Endometrial microvascular endothelial cells (primary cell): Measurements from ENCODE around the gene GAK. TPM values are rescaled to one million over a fixed set of nuclear protein-coding genes. Genes with fewer than 3 reads are reported as not detected.
"Not testable (repeated sequence)": the region's sequence is repeated elsewhere in the genome, so short reads cannot be mapped to it uniquely, and the experiment has no call there.

Experiments
- in situ Hi-C: cut with HindIII; loops from 2 replicates; pipeline ENCODE4 v1.10.0; 2017; ENCODE audit warnings: low sequenced_read_pairs, low pct_unique_long_range_greater_than_20kb; ENCODE audit errors: inconsistent ontology term
- total RNA-seq: library from RNA; depleted of rRNA; stranded (reverse); fragments of >200 nt; gene quantifications from one replicate; pipeline ENCODE4 v1.2.3, GENCODE V29; 2015; ENCODE audit errors: inconsistent ontology term

The GAK gene
- total RNA-seq, 1 donor from 2014 or later = 79.9 TPM

DNA sequence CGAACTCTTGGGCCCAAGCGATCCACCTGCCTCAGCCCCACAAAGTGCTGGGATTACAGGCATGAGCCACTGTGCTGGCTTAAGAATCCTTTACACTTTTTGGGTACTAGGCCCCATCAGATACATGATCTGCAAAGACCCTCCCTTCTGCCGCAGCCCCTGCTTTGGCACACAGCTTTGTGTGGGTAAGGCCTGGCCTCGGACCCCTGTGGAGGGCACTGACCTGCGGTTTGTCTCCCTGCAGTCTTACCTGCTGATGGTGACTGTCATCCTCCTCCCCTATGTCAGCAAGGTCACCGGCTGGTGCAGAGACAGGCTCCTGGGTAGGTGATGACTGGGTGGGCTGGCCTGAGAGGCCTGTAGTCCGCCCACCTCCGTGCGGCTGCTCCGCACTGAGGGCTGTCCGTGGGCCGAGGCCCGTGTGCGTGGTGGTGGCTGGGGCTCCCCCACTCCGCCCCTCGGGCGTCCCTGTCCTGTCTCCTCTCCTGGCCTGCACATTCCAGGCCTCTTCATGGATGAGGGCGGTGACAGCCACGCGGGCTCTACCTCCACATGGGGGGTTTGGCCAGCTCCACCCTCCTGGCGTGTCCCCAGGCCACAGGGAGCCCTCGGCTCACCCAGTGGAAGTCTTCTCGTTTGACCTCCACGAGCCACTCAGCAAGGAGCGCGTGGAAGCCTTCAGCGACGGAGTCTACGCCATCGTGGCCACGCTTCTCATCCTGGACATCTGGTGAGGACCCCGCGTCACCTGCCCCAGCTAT is 23.2 kb upstream of the GAK start:
- in situ Hi-C loops = no loop called here

DNA sequence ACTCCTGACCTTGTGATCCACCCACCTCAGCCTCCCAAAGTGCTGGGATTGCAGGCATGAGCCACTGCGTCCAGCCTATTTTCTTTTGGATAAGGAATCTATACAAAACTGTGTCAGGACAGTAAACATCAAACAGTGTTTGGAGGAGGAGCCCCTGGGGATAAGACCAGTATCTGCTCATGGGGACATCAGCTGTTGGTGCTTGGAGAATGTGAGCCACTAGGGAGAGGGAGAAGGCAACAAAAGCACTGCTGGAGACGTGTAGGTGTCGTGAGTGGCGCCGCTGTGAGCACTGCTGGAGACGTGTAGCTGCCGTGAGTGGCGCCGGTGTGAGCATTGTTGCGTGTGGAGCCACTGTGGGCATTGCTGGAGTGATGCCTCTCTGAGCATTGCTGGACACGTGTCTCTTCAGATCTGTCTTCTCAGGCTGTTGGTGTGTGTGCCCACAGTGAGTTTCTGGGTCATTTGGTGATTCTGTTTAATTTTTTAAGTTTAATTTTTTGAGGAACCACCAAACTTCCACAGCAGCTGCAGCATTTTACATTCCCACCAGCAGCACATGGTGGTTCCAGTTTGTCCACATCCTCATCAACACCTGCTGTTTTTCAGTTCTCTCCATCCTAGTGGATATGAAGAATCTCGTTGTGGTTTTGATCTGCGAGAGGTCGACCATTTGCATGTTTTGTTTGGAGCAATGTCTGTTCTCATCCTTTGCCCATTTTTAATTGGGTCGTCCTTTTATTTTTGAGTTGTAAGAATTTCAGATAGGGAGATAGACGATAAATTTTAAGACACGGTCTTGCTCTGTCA is 22.3 kb upstream of the GAK start:
- in situ Hi-C loops = no loop called here

DNA sequence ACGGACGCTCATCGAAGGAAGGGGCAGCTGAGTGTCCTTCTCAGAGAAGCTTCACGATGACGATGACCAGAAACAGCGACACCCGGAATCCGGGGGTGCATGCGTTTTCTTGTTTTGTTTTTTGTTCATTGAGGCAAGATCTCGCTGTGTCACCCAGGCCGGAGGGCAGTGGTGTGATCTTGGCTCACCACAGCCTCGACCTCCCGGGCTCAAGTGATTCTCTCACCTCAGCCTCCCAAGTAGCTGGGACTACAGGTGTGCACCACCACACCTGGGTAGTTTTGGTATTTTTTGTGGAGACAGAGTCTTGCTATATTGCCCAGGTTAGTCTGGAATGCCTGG is 21.4 kb upstream of the GAK start:
- in situ Hi-C loops = no loop called here

DNA sequence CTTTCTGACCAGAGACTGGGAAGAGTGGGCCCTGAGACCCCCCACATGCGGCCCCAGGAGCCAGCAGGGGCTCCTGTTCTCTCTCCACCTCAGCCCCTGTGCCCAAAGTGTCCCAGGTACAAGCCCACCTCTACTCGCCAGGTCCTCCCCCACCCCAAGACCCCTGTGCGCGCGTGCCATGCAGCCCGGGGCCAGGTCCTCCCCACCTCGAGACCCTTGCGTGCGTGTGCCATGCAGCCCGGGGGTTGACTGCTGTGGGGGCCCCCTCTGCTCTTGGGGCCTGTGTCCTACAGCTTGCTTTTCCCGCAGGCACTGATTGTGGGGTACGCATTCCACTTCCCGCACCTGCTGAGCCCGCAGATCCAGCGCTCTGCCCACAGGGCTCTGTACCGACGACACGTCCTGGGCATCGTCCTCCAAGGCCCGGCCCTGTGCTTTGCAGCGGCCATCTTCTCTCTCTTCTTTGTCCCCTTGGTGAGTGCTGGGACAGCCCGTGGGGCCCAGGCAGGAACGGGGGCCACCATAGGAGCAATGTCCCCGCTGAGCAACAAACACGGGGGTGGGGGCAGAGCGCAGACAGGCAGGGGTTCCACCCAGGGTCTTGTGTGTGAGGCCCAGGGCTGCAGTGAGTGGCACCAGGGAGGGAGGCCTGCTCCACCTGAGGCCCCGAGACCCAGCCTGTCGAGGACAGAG is 20.9 kb upstream of the GAK start:
- in situ Hi-C loops = no loop called here

DNA sequence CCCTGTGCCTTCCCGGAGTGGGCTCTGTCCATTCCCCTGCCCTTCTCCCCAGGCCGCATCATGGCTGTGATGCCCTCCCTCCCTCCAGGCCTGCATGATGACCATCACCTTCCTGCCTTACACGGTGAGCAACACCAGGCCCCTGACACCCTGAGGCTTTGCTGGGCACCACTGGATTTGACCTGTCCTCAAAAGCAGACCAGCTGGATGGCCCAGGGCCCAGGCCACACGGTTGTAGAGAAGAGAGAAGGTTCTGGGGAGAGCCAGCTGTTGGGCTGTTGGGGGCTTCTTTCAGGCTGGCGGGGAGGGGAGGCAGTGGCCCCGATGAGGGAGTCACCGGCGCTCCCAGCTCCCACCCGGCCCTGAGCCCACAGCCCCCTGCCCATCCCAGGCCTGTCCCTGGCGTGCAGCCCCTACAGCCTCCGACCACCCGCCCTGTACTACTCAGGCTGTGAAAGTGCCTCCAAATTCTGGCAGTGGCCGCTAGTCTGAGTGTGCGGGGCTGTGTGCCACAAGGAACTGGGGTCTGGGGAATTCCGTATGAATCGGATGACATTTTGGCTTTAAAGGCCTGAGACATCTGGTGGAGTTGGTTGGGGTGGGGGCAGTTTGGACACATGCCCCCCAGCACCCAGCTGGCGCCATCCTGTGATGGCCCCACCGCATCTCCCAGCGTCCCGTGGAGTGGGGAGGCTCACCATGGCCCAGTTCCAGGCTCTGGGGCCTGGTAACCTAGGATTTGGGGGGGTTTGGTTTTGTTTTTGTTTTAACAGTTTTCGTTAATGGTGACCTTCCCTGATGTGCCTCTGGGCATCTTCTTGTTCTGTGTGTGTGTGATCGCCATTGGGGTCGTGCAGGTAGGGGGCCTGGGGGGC is 19.7 kb upstream of the GAK start:
- in situ Hi-C loops = no loop called here

DNA sequence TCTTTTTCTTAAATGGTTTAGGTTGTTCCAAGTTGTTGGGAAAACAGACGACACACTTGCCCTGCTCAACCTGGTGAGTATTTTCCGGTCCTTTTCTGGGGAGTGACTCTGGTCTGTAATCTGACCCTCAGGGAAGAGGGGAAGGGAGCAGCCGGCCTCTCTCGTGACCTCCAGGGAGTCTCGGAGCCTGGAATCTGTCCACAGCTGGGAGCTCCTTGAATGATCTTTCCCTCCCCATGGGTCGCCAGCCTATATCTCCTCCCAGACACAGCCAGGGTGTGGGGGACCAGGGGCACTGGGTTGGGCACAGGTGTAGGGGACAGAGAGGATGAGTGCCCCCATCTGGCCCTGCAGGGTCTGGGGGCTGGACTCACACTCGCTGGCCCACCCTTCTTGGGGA is 19.1 kb upstream of the GAK start:
- in situ Hi-C loops = no loop called here

DNA sequence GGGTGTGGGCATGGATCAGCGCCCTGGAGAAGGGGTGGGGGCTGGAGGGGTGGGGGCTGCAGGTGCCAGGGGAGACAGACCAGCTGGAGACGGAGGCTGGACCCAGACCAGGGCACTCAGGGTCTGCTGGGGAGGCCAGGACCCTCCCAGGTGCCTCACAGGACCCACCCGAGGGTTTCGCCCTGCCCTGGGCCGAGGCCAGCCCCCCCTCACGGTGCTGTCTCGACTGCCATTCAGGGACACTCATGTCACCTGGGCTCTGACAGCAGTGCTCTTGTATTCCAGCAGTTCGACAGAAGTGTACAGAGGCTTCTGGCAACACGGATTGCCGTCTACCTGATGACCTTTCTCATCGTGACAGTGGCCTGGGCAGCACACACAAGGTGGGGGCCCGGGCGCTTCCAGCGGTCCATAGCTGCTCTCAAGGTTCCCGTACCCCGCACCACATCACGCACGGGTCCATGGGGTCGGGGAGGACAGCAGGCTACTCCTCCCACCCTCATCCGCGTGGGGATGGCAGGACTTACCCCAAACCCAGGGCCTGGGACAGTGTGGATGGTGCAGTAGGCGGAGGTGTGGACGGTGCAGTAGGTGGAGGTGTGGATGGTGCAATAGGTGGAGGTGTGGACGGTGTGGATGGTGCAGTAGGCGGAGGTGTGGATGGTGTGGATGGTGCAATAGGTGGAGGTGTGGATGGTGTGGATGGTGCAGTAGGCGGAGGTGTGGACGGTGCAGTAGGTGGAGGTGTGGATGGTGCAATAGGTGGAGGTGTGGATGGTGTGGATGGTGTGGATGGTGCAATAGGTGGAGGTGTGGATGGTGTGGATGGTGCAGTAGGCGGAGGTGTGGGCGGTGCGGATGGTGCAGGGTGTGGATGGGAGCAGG is 18.3 kb upstream of the GAK start:
- in situ Hi-C loops = no loop called here

DNA sequence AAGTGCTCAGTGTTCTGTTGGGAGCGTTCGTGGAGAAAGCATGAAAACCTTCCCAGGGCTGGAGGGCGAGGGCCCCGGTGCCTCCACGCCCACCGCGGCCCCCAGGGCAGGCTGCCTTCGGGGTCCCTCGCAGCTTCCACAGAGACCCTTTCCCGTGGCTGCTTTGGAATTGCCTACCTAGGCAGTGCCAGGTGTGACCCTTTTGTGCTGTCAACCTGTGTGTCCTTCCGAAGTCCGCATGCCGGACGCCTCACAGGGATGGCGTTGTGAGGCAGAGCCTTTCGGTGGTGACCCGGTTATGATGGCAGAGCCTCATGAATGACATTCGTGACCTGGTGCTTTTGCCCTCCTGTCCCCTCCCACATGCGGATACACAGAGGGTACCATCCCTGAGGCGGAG is 17.5 kb upstream of the GAK start:
- in situ Hi-C loops = no loop called here

DNA sequence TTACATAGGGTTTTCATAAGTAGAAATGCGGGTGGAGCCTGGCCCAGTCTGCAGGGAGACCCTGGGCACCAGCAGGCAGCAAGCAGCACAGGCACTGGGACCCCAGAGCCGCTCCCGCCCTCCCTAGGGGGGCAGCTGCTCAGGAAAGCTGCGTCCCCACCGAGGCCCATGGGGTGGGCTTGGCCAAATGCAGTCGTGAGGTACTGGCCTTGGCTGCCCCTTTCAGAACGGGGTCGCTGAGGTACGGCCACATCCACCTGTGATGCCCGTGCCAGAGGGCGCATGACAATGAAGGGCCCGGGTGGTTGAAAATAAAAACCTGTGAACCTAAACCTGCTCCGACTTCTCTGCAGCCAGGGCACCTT is 16.8 kb upstream of the GAK start:
- in situ Hi-C loops = no loop called here

DNA sequence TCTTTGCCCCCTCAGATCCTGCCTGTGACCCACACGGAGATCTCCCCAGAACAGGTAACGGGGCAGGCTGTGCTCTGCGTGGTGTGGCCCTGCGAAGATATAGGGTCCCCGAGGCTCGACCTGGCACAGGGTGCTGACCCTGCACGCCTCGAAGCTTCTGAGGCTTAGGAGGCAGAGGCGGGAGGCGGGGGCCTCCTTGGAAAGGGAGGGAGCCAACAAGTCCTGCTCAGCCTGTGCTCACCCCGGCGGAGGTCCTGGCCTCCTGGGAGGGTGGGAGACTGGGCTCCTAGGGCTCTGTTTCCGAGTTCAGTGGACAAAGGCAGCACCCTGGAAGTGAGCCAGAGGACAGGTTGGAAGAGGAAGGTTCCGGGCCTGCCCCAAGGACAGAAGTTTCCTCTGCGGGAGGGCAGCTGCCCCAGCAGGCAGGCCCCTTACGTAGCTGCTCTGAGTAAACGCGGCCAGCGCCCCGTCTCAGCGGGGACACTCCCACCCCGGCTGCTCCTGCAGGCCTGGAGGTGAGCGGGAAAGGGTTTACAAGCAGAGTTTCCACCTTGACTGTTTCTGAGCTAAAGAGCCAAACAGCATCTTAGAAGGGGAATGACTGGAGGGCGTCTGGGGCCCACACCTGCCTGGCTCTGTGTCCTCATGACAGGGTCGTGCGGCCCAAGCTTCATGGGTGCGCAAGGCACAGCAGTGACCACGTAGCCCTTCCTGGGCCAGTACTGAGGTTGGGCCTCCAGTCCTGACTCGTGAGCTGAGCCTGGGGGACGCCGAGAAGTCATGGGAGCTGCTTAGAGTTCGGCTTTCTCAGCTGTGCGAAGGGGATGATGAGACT is 16.2 kb upstream of the GAK start:
- in situ Hi-C loops = no loop called here

DNA sequence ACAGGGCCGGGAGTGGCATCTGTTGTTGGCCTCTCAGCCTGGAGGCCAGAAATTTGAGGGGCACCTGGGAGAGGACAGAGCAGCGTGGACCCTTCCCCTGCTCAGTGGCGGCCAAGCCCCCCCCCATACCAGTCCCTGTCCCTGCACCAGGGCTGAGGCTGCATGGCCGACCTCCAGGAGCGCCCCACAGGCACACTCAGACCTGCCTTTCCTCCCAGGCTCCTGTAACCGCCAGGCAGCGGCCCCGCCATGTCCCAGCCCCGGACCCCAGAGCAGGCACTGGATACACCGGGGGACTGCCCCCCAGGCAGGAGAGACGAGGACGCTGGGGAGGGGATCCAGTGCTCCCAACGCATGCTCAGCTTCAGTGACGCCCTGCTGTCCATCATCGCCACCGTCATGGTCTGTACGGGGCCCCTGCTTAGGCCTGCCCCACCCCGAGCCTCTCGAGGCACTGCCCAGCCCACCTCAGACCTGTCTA is 15.4 kb upstream of the GAK start:
- in situ Hi-C loops = no loop called here

DNA sequence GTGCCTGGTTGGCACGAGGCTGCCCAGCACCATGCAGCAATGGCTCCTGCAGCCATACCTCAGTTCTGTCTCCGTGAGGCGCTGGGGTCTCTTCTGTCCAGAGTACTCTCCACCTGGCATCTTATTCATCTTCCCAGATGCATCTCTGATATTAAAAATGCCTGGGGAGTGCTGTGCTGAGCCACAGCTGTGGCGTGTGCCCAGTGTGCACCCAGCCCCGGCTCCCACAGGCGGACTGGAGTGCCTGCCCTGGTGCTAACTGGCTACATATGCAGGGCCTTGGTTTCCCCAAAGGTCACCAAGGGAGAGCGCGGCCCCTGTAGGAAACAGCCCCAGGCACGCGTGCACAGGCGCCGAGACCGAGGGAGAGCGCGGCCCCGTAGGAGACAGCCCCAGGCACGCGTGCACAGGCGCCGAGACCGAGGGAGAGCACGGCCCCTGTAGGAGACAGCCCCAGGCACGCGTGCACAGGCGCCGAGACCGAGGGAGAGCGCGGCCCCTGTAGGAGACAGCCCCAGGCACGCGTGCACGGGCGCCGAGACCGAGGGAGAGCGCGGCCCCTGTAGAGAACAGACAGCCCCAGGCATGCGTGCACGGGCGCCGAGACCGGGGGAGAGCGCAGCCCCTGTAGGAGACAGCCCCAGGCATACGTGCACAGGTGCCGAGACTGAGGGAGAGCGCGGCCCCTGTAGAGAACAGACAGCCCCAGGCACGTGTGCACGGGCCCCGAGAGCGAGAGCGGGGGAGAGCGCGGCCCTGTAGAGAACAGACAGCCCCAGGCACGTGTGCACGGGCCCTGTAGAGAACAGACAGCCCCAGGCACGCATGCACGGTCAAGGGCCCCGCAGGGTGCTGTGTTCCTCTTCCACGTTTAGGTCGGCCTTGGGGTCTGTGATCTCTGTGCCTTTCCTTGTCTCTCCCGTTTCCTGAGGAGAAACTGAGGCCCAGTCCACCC is 14.7 kb upstream of the GAK start:
- in situ Hi-C loops = no loop called here

DNA sequence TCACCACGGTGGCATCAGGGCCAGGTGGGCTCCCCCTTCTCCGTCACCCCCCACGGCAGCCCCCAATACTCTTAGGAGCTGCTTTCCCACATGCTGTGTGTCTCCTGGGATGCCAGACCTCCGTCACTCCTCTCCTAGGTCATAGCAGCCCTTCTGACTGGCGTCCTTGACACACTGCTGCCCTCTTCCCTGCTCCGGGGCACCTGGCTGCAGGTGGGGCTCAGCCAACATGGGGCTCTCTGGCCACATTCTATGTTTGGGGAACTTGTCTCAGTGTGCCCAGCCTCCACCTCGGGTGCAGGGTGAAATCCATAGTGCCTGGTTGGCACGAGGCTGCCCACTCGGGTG is 14.0 kb upstream of the GAK start:
- in situ Hi-C loops = no loop called here

DNA sequence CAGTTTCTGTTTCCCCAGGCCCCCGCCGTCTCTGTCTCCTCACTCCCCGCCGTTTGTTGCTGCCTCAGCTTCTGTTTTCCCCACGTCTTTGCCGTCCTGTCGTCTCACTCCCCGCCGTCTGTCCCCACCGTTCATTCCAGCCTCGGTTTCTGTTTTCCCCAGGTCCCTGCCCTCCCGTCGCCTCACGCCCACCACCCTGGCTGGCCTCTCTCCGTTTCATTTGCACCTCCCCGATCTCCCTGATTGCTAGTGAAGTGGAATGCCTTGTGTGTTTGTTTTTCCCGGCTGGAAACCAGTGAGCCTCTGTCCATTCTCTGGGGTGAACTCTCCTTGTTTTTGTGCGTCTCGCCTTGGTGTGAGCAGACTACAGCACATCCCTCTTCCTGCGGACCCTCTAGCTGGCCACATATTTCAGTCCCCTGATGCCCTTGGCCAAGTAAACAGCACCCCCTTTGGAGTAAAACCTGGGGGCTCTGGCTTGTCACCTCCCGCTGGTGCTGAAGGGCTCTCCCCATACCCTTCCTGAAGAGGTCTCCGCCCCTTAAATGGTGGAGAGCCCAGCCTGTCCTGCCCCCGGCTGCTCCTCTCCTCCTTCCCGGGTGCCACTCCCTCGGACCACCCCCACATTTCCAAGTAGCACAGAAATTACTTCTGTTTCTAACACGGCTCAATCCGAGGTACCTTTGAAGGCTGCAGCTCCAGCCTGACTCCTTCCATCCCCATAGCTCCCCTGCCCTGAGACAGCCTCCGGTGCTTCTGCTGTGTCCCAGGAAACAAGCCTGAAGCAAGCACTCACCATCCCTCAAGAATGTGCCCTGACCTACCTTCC is 13.4 kb upstream of the GAK start:
- in situ Hi-C loops = no loop called here

DNA sequence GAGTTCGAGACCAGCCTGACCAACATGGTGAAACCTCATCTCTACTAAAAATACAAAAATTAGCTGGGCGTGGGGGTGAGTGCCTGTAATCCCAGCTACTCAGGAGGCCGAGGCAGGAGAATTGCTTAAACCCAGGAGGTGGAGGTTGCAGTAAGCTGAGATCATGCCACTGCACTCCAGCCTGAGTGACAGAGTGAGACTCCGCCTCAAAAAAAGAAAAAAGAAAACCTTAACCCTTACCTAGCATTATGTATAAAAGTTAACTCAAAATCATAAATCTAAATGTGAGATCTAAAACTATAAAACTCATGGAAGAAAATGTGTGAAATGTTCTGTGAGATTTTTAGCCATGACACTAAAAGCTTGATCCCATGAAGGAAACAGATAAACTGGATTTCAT is 7.4 kb upstream of the GAK start:
- in situ Hi-C loops = not testable (repeated sequence)

DNA sequence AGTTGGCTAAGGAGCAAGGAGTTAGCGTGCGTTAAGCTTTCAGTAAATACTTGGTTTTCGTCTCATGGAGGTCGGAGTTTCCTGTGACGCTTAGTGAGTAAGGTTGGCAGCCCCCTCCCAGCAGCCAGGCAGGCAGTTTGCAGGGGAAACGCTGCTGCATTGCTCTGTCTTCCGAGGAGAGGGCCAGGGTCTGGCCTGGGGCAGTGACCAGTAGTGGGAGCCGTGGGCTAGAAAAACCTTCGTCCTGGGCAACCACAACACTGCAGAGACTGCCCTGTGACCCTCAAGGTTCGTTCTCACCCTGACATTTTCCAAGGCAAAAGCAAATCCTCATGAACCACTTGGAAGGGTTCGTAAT is 576 bp upstream of the GAK start:
- in situ Hi-C loops = loop anchor here (5.0 kb wide), 1 partner anchor 40 kb away; the partner anchor contains the start of gene DGKQ
